Cardiac muscle cell (in vitro differentiated cells and primary cell): ENCODE results near the gene ABCD2. TPM values are rescaled to one million over a fixed set of nuclear protein-coding genes. Genes with fewer than 3 reads are reported as not detected.
"Not testable (repeated sequence)": the region's sequence is repeated elsewhere in the genome, so short reads cannot be mapped to it uniquely, and the experiment has no call there.

ENCODE experiments used
- DNase-seq, 2 donors: peaks; one replicate each; pipeline versions ENCODE4 v3.0.0 to v3.0.0-alpha.2; 2010 to 2017; ENCODE audit warnings: low read depth in 1 of 2, low spot score in 1 of 2
- H3K27ac ChIP-seq: fragments of 200-600 bp; sonication (generic); 2 replicates; pipeline ENCODE4 v1.5.1; 2016
- H3K27me3 ChIP-seq: fragments of 200-600 bp; sonication (generic); 2 replicates; pipeline ENCODE4 v1.6.0; 2016; ENCODE audit warnings: control low read depth
- H3K36me3 ChIP-seq: fragments of 200-600 bp; sonication (generic); 2 replicates; pipeline ENCODE4 v1.5.1; 2016; ENCODE audit warnings: control low read depth
- H3K4me1 ChIP-seq: fragments of 200-600 bp; sonication (generic); 2 replicates; pipeline ENCODE4 v1.8.1; 2017; ENCODE audit warnings: low read depth, mild to moderate bottlenecking, mixed run types
- H3K4me3 ChIP-seq: fragments of 200-600 bp; sonication (generic); 2 replicates; pipeline ENCODE4 v1.5.1; 2016; ENCODE audit warnings: mild to moderate bottlenecking
- H3K9me3 ChIP-seq: fragments of 200-600 bp; sonication (generic); 2 replicates; pipeline ENCODE4 v1.5.1; 2017; ENCODE audit warnings: low read depth, mild to moderate bottlenecking, control low read depth
- polyA plus RNA-seq: library from polyadenylated mRNA; unstranded; fragments of >200 nt; fragmentation: Nextera tagmentation; extraction: Ambion mirVana; gene quantifications from 2 replicates; pipeline ENCODE4 v1.2.1, GENCODE V29; 2016
- total RNA-seq: library from RNA; depleted of rRNA; stranded (reverse); fragments of >200 nt; gene quantifications from 2 replicates; pipeline ENCODE4 v1.2.3, GENCODE V29; 2016
- TF ChIP-seq, protein P1 (sequence below): IDR thresholded peaks from 2 replicates; pipeline ENCODE4 v1.5.1; 2012; ENCODE audit warnings: low read depth, mild to moderate bottlenecking, low read length

The ABCD2 gene
- total and polyA plus RNA-seq, 2 experiments from 2014 or later: 0.12 to 0.15 TPM

DNA sequence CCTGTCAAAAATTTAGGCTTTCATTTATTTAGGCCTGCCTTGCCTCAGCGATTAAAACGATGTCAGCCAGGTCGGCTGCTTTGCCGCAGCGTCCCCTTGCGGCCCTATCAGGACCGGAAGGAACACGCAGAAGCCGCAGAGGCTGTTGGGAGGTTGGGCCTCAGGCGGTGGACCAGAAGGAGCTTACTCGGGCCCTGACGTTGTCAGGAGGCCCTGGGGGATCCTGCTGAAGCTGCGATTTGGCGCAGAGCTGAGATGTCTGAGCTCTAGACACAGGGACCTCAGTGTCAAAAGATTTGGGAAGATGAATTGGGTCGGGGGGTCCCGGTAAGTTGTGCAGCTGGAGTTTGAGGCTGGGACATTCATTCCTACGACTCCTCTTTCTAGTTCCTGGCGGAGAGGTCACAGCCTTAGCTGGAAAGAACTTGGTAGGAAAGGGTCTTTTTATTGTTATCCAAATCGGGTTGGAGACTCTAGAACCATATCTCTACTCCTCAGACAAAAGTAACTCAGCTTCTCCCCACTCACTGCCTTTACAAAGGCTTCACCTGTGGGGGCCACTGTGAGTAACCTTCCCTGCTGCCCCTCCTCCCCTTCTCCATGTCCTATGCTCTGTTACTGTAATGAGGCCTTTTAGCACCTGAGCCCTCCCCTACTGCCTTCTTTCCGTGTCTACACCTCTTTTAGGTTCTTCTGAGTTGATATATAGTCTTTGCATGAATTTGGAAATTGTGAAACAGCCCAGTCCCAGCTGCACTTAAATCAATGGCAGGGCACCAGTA is 6.6 kb upstream of the ABCD2 start:
- Histone ChIP-seq H3K36me3 (no peaks in the 10 kb centered on the region), H3K9me3 (no peaks in the 10 kb centered on the region), H3K4me3 (no peak overlapping the region), H3K27me3 (no peaks in the 10 kb centered on the region), H3K27ac (no peak overlapping the region), H3K4me1 (no peaks in the 10 kb centered on the region)
- TF ChIP-seq, protein P1, sequence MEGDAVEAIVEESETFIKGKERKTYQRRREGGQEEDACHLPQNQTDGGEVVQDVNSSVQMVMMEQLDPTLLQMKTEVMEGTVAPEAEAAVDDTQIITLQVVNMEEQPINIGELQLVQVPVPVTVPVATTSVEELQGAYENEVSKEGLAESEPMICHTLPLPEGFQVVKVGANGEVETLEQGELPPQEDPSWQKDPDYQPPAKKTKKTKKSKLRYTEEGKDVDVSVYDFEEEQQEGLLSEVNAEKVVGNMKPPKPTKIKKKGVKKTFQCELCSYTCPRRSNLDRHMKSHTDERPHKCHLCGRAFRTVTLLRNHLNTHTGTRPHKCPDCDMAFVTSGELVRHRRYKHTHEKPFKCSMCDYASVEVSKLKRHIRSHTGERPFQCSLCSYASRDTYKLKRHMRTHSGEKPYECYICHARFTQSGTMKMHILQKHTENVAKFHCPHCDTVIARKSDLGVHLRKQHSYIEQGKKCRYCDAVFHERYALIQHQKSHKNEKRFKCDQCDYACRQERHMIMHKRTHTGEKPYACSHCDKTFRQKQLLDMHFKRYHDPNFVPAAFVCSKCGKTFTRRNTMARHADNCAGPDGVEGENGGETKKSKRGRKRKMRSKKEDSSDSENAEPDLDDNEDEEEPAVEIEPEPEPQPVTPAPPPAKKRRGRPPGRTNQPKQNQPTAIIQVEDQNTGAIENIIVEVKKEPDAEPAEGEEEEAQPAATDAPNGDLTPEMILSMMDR: no peak
- no peak for DNase-seq

DNA sequence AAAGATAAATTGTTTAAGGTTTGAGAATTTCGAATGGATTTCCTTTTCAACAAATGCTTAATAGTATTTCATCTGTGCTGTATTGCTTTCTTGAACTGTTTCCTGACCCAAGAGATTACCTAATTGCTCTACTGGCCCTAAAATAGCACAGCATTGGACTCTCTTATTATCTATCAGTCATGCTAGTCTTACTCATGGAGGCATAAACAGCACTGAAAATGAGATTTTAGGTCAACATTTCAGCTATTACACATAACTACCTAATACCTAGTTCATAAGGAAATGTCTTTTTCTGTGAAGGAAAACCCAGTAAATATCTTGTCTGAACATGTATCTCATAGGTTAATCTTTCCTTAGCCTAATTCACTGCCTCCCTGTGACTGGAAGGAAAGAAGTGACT is 4.3 kb upstream of the ABCD2 start:
- TF ChIP-seq, protein P1: no peak
- H3K9me3 ChIP-seq: no peaks in the 10 kb centered on the region
- no peak overlapping the region for H3K4me3 ChIP-seq
- no peak overlapping the region for H3K27ac ChIP-seq
- H3K36me3 ChIP-seq: no peaks in the 10 kb centered on the region
- H3K4me1 ChIP-seq: peaks cover 4% of the 10 kb centered on the region
- H3K27me3 ChIP-seq: no peaks in the 10 kb centered on the region
- DNase-seq: no peak

DNA sequence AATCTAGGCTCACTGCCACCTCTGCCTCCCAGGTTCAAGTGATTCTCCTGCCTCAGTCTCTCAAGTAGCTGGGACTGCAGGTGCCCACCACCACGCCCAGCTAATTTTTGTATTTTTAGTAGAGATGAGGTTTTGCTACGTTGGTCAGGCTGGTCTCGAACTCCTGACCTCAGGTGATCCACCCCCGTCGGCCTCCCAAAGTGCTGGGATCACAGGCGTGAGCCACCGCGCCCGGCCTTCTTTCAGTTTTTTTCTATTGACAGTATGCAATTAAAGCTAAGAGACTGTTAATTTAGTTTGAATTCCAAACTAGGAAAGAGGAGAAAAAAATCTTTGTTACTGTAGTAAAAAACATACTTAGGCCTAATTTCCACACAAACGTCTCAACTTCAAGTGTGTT is 3.6 kb upstream of the ABCD2 start:
- DNase-seq, H3K4me3 ChIP-seq, H3K27ac ChIP-seq, H3K9me3 ChIP-seq, H3K4me1 ChIP-seq, H3K36me3 ChIP-seq, H3K27me3 ChIP-seq: not testable (repeated sequence)

DNA sequence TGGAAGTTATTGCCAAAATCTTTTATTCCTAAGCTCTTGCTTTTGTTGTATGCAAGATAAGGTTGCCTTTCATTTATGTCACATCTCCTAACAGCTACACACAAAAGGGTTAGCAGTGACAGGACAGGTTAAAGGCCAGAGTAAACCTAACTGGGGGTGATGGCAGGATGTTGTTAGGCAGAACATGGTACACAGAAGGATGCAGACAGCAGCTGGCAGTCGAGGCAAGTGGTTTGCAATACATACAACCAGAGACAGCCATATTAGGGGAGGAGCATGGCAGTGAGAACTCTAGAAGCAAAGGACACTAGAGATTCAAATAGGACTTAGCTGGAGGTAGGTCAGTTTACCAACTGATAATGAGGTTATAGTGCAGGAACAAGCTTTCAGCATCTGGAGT is 2.7 kb upstream of the ABCD2 start:
- Histone ChIP-seq H3K9me3 (no peaks in the 10 kb centered on the region), H3K4me1 (peaks cover 4% of the 10 kb centered on the region), H3K4me3 (no peak overlapping the region), H3K27ac (no peak overlapping the region), H3K27me3 (no peaks in the 10 kb centered on the region), H3K36me3 (no peaks in the 10 kb centered on the region)
- TF ChIP-seq, protein P1: no peak
- DNase-seq: no peak

DNA sequence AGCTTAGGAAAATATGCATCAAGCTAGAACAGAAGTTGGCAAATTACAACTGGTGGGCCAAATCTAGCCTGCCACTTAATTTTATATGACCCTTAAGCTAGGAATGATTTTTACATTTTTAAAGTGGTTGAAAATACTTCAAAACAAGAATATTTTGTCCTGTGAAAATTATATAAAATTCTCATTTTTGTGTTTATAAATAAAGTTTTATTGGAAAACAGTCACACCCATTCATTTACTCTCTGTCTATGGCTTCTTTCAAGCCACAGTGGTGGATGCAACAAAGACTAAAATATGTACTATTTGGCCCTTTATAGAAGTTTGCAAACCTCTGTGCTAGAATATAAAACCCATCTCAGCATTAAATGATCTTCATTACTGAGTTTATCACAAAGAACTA is 2.1 kb upstream of the ABCD2 start:
- TF ChIP-seq, protein P1: no peak
- no peaks in the 10 kb centered on the region for H3K9me3 ChIP-seq
- no peak overlapping the region for H3K4me3 ChIP-seq
- H3K36me3 ChIP-seq: no peaks in the 10 kb centered on the region
- H3K4me1 ChIP-seq: peaks cover 4% of the 10 kb centered on the region
- H3K27ac ChIP-seq: no peak overlapping the region
- no peaks in the 10 kb centered on the region for H3K27me3 ChIP-seq
- no peak for DNase-seq

DNA sequence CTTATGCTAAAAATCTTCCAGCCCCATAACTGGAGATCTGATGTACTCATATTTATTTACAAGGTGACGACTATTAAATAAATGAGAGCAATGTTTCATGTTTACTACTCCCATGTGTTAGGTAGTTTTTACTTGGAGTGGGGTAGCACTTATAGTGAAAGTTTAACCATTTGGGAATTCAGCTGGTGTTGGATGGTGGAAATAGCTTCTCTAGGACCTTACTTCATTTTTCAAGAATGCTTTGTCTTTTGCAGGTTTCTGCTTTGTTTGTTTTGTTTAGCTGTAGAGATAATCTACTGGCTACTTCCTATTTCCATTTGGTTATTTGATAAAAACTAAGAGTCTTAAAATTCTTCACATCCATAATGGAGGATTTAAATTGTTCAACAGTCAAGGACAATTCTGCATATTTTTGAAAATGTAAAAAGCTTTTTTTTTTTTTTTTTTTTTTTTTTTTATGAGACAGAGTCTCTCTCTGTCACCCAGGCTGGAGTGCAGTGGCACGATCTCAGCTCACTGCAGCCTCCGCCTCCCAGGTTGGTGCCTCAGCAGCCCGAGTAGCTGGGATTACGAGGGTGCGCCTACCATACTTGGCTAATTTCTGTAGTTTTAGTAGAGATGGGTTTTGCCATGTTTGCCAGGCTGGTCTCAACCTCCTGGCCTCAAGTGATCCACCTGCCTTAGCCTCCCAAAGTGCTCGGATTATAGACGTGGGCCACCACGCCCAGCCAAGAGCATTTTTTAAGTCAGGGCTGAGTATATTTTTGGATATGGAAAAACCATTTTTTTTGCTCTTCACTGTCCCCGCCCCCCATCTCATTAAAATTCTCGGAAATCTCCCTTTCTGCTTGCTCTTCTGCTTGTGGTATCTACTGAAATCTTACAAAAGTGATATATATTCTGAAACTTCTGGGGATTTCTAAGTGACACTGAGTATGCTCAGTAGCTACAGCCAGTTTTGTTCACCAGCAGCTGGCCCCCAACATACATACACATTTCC is 1.4 kb upstream of the ABCD2 start:
- no peaks in the 10 kb centered on the region for H3K36me3 ChIP-seq
- DNase-seq: peak in 1 of 2 donors; percentile 10
- TF ChIP-seq, protein P1: no peak
- H3K9me3 ChIP-seq: no peaks in the 10 kb centered on the region
- H3K27me3 ChIP-seq: no peaks in the 10 kb centered on the region
- H3K4me1 ChIP-seq: peaks cover 4% of the 10 kb centered on the region
- H3K4me3 ChIP-seq: peak overlapping the region; percentile 37
- peak overlapping the region; percentile 62 for H3K27ac ChIP-seq
